Adrenal gland (tissue), 12 donors: ENCODE data around the gene XYLT1. TPM values are rescaled to one million over a fixed set of nuclear protein-coding genes. Genes with fewer than 3 reads are reported as not detected.

Source experiments
- DNase-seq, 7 donors: peaks; one replicate each; pipeline ENCODE4 v3.0.0-alpha.2; 2019 to 2020
- H3K27ac ChIP-seq, 5 donors: fragments of 200-600 bp; sonication (generic) in 4 of 5; 1 replicate in 3 of 5; 2 replicates in 2 of 5; pipeline versions ENCODE4 v1.5.1 to v1.8.0; 2016 to 2020; ENCODE audit warnings: mild to moderate bottlenecking in 1 of 5
- H3K27me3 ChIP-seq: fragments of 200-600 bp; 2 replicates; pipeline ENCODE4 v1.8.0; 2021
- H3K36me3 ChIP-seq, 2 donors: fragments of 200-600 bp; replicated peaks in 1 of 2; 1 replicate in 1 of 2; 2 replicates in 1 of 2; pipeline versions ENCODE4 v1.5.1 to v1.8.0; 2018 to 2022
- H3K4me1 ChIP-seq, 2 donors: fragments of 200-600 bp; replicated peaks in 1 of 2; 1 replicate in 1 of 2; 2 replicates in 1 of 2; pipeline versions ENCODE4 v1.5.1 to v1.8.0; 2018 to 2021
- H3K4me3 ChIP-seq, 4 donors: fragments of 200-600 bp; sonication (generic) in 3 of 4; one replicate each; pipeline ENCODE4 v1.5.1; 2016 to 2018
- H3K9me3 ChIP-seq, 3 donors: fragments of 200-600 bp; sonication (generic) in 1 of 3; replicated peaks in 1 of 3; 1 replicate in 2 of 3; 2 replicates in 1 of 3; pipeline versions ENCODE4 v1.5.1 to v1.8.0; 2016 to 2021
- POLR2A ChIP-seq, 2 donors: fragments of 450-650 bp; IDR thresholded peaks; one replicate each; pipeline ENCODE4 v1.6.1; 2017; ENCODE audit warnings: antibody characterized with exemption in 2 of 2, mild to moderate bottlenecking in 2 of 2, moderate library complexity in 1 of 2
- WGBS, 4 donors: extraction: QIAGEN DNeasy Blood & Tissue Kit in 2 of 4; methylation state at CpG; one replicate each; pipeline versions ENCODE4 v1.1.5 to v1.1.7; 2013 to 2017; 5-methylcytosine and 5-hydroxymethylcytosine counted together
- intact Hi-C, 2 donors: fragments of 100-400 bp; cut with DNase I; formaldehyde crosslinking; loops; one replicate each; pipeline versions ENCODE4 v1.14.1 to v1.15.0; 2022 to 2023
- polyA plus RNA-seq, 3 donors: library from polyadenylated mRNA; stranded (reverse); fragments of 200-250 nt in 2 of 3; fragments of 350-450 nt in 1 of 3; fragmentation: Illumina TruSeq in 1 of 3; extraction: RNeasy Lipid Tissue Mini Kit (QIAGEN cat#74804) in 1 of 3; gene quantifications; one replicate each; pipeline ENCODE4 v1.2.3, GENCODE V29; 2013 to 2014
- total RNA-seq, 9 donors: library from RNA; depleted of rRNA in 4 of 9; stranded (reverse); fragments of >200 nt in 4 of 9; fragments of 120-200 nt in 1 of 9; fragmentation: NEBNext Ultra II Directional in 1 of 9; extraction: Animal tissue kit (Norgen Biotek cat#: 25700) in 1 of 9; gene quantifications; one replicate each; pipeline versions ENCODE4 v1.1.0 to v1.2.4, GENCODE V29; 2013 to 2023
- TF ChIP-seq, protein P1 (sequence below), 6 experiments: fragments of 450-650 bp in 4 of 6; fragments of 200-600 bp in 2 of 6; sonication (generic) in 1 of 6; IDR thresholded peaks; 1 replicate in 5 of 6; 2 replicates in 1 of 6; pipeline versions ENCODE4 v1.5.1 to v1.8.0; 2016 to 2021; ENCODE audit warnings: antibody characterized with exemption in 6 of 6, mild to moderate bottlenecking in 2 of 6, moderate library complexity in 1 of 6
- donor health status: healthy with polysubstance abuse.
- donor health status: Bipolar disorder and iron deficiency.
- donor health status: DM: yes; HTN: yes; CAD: no.
- donor health status: DM: no; HTN: no; CAD: no.
- donor health status: DM: no; HTN: no; CAD: no.
- donor health status: DM: yes; HTN: yes; CAD: no.

The XYLT1 gene
- total and polyA plus RNA-seq, 12 donors: 1.3 to 67.6 (median 16.8) TPM

- WGBS, 4 donors: 38 to 65% (median 50%) methylated on average over 1 of the region's 1 CpG
- no peak overlapping the region for H3K27ac ChIP-seq
- no peaks in the 10 kb centered on the region for H3K4me1 ChIP-seq
- intact Hi-C loops: no loop called here
- no peak overlapping the region for H3K4me3 ChIP-seq
- no peak for TF ChIP-seq POLR2A (IDR thresholded peaks at IDR 0.05)
- TF ChIP-seq, protein P1, sequence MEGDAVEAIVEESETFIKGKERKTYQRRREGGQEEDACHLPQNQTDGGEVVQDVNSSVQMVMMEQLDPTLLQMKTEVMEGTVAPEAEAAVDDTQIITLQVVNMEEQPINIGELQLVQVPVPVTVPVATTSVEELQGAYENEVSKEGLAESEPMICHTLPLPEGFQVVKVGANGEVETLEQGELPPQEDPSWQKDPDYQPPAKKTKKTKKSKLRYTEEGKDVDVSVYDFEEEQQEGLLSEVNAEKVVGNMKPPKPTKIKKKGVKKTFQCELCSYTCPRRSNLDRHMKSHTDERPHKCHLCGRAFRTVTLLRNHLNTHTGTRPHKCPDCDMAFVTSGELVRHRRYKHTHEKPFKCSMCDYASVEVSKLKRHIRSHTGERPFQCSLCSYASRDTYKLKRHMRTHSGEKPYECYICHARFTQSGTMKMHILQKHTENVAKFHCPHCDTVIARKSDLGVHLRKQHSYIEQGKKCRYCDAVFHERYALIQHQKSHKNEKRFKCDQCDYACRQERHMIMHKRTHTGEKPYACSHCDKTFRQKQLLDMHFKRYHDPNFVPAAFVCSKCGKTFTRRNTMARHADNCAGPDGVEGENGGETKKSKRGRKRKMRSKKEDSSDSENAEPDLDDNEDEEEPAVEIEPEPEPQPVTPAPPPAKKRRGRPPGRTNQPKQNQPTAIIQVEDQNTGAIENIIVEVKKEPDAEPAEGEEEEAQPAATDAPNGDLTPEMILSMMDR (IDR thresholded peaks at IDR 0.05): no peak
- no peaks in the 10 kb centered on the region for H3K36me3 ChIP-seq
- no peak for DNase-seq
- no peaks in the 10 kb centered on the region for H3K9me3 ChIP-seq
- no peaks in the 10 kb centered on the region for H3K27me3 ChIP-seq
Observed at GRCh38 chr16:17083628-17084027, 387.1 kb downstream of the XYLT1 start.

DNA sequence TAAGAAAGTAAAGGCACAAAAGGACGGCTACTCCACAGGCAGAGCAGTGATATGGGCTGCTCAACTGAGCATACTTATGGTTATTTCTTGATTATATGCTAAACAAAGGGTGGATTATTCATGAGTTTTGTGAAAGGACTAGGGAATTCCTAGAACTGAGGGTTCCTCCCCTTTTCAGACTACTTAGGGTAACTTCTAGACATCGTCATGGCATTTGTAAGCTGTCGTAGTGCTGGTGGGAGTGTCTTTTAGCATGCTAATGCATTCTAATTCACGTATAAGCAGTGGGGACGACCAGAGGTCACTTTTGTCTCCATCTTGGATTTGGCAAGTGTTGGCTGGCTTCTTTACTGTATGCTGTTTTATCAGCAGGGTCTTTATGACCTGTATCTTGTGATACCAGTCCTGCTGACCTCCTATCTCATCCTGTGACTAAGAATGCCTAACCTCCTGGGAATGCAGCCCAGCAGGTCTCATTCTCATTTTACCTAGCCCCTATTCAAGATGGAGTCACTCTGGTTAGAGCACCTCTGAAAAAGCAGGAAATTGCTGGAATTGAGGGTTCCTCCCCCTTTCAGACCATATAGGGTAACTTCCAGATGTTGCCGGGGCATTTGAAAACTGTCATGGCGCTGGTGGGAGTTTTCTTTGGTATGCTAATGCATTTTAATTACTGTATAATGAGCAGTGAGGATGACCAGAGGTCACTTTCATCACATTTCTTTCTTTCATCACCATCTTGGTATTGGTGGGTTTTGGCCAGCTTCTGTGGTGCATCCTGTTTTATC, 388.5 kb downstream of the XYLT1 start:
- intact Hi-C loops: no loop called here
- TF ChIP-seq, protein P1 (IDR thresholded peaks at IDR 0.05): no peak
- no peak for TF ChIP-seq POLR2A (IDR thresholded peaks at IDR 0.05)
- 77 to 87% (median 83%) methylated on average over 7 of the region's 7 CpGs for WGBS, 4 donors

GRCh38 chr16:17080105-17080504, 390.7 kb downstream of the XYLT1 start:
- no peak overlapping the region for H3K27ac ChIP-seq
- H3K4me1 ChIP-seq: no peaks in the 10 kb centered on the region
- no peak for DNase-seq
- no peak overlapping the region for H3K4me3 ChIP-seq
- 55 to 84% (median 76%) methylated on average over 1 of the region's 1 CpG for WGBS, 4 donors
- TF ChIP-seq, protein P1 (IDR thresholded peaks at IDR 0.05): no peak
- no peak for TF ChIP-seq POLR2A (IDR thresholded peaks at IDR 0.05)
- intact Hi-C loops: no loop called here
- no peaks in the 10 kb centered on the region for H3K36me3 ChIP-seq
- H3K27me3 ChIP-seq: no peaks in the 10 kb centered on the region
- H3K9me3 ChIP-seq: no peaks in the 10 kb centered on the region

More for the DNA sequence above, 388.5 kb downstream of the XYLT1 start:
- no peaks in the 10 kb centered on the region for H3K36me3 ChIP-seq
- no peaks in the 10 kb centered on the region for H3K9me3 ChIP-seq
- no peak overlapping the region for H3K4me3 ChIP-seq
- H3K4me1 ChIP-seq: no peaks in the 10 kb centered on the region
- no peak for DNase-seq
- H3K27ac ChIP-seq: no peak overlapping the region
- H3K27me3 ChIP-seq: no peaks in the 10 kb centered on the region

GRCh38 chr16:17078931-17079631, 391.7 kb downstream of the XYLT1 start:
- no peak for DNase-seq
- Histone ChIP-seq H3K27me3 (no peaks in the 10 kb centered on the region), H3K4me3 (no peak overlapping the region), H3K9me3 (no peaks in the 10 kb centered on the region), H3K36me3 (no peaks in the 10 kb centered on the region), H3K4me1 (no peaks in the 10 kb centered on the region), H3K27ac (no peak overlapping the region)
- TF ChIP-seq, protein P1 (IDR thresholded peaks at IDR 0.05): no peak
- no peak for TF ChIP-seq POLR2A (IDR thresholded peaks at IDR 0.05)
- WGBS, 4 donors: 67 to 81% (median 73%) methylated on average over 5 of the region's 5 CpGs
- intact Hi-C loops: no loop called here
